Measurements from ENCODE around the gene PRELID1. TPM values are rescaled to one million over a fixed set of nuclear protein-coding genes. Genes with fewer than 3 reads are reported as not detected.
"Not testable (repeated sequence)": the region's sequence is repeated elsewhere in the genome, so short reads cannot be mapped to it uniquely, and the experiment has no call there.

Gene PRELID1
- polyA plus RNA-seq, 1 donor from 2014 or later, result 248 TPM

DNA sequence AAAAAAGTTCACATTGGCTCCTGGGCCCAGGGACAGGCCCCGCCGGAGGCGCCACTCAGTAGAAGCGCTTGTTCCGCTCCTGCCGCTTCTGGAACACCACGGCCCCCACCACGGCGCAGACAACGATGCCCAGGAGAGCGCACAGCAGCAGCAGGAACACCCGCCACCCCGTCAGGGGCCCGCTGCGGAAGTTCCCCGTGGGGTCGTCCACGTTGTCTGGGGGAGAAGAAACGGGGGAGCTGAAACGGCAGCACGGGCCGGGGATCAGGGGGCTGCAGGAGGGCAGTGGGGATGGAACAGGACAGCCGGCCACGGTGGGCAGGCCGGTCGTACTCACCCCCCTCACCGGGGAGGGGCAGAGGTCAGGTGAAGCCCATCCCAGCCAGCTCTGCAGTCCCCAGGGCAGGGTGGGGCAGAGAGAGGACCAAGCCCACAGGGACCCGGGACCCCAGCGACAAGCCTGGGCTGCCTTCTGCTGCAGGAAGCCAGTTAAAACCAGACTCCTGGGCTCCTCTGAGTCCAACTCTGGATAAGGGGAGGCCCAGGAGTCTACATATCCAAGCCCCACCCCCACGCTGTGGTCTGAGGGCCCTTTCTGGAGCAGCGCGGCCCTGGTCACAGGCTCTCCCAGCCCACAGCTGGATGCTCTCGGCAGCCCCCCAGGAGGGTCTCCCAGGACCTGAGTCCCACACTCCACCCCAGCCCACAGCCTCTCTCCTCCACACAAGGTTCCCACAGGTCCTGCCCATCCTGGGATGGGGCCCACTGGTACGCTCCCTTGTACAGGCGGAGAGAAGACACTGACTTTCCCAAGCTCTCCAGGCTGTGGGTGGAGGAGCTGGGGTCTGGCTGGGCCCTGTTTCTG is 28.7 kb downstream of the PRELID1 start:
- peaks cover 7% of the 10 kb centered on the region for H3K36me3 Mint-ChIP-seq

GRCh38 chr5:177332896-177333260 is 29.3 kb downstream of the PRELID1 start:
- Mint-ChIP-seq H3K9me3 (no peaks in the 10 kb centered on the region), H3K27ac (no peak overlapping the region), H3K4me3 (peak overlapping the region in 1 of 4 donors; percentile 70), H3K27me3 (no peaks in the 10 kb centered on the region), H3K36me3 (peaks cover 7% of the 10 kb centered on the region), H3K4me1 (peaks cover 0 to 4% (median 2%) of the 10 kb centered on the region in 3 donors)

More for the DNA sequence above, 28.7 kb downstream of the PRELID1 start:
- Mint-ChIP-seq H3K4me1 (peaks cover 0 to 4% (median 2%) of the 10 kb centered on the region in 3 donors), H3K27me3 (no peaks in the 10 kb centered on the region), H3K9me3 (no peaks in the 10 kb centered on the region), H3K27ac (peak overlapping the region in 1 of 3 donors; percentile 88), H3K4me3 (no peak overlapping the region)

- peaks cover 0 to 4% (median 2%) of the 10 kb centered on the region in 3 donors for H3K4me1 Mint-ChIP-seq
- H3K27ac Mint-ChIP-seq, result peak overlapping the region in 1 of 3 donors; percentile 84
- no peaks in the 10 kb centered on the region for H3K9me3 Mint-ChIP-seq
- H3K27me3 Mint-ChIP-seq, result no peaks in the 10 kb centered on the region
- peak overlapping the region in 1 of 4 donors; percentile 65 for H3K4me3 Mint-ChIP-seq
- H3K36me3 Mint-ChIP-seq, result peaks cover 7% of the 10 kb centered on the region
These were observed 30.0 kb downstream of the PRELID1 start for GRCh38 chr5:177333420-177334154.

DNA sequence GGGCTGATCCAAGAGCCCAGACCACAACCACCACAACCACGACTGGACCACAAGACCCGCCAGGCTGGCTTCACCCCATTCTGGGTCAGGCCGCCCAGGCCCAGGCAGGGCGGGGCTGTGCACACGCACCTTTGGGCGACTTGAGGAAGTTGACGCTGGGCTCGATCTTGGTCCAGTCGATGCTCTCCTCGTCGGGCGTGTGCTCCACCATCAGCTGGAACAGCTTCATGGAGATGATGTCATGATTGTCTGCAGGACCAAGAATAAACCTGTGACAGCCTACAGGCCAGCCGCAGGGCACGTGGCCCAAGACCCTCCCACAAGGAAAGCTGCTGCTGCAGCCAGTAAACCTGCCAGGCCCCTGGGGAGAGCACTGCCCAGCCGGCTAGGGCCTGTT is 30.6 kb downstream of the PRELID1 start:
- peak overlapping the region in 1 of 4 donors; percentile 65 for H3K4me3 Mint-ChIP-seq
- H3K36me3 Mint-ChIP-seq, result peaks cover 7% of the 10 kb centered on the region
- peaks cover 0 to 4% (median 2%) of the 10 kb centered on the region in 3 donors for H3K4me1 Mint-ChIP-seq
- no peaks in the 10 kb centered on the region for H3K9me3 Mint-ChIP-seq
- peak overlapping the region in 1 of 3 donors; percentile 84 for H3K27ac Mint-ChIP-seq
- no peaks in the 10 kb centered on the region for H3K27me3 Mint-ChIP-seq

- no peak overlapping the region for H3K4me3 Mint-ChIP-seq
These were observed 31.4 kb downstream of the PRELID1 start for GRCh38 chr5:177334781-177335700.

GRCh38 chr5:177335701-177336065 is 32.1 kb downstream of the PRELID1 start:
- H3K36me3 Mint-ChIP-seq, result peaks cover 2% of the 10 kb centered on the region
- H3K4me3 Mint-ChIP-seq, result no peak overlapping the region
- peaks cover under 1 to 13% (median 3%) of the 10 kb centered on the region in 3 donors for H3K4me1 Mint-ChIP-seq
- peak overlapping the region in 1 of 3 donors; percentile 50 for H3K27ac Mint-ChIP-seq
- H3K27me3 Mint-ChIP-seq, result no peaks in the 10 kb centered on the region
- H3K9me3 Mint-ChIP-seq, result no peaks in the 10 kb centered on the region

More at GRCh38 chr5:177334781-177335700, 31.4 kb downstream of the PRELID1 start:
- Mint-ChIP-seq H3K27ac (no peak overlapping the region), H3K36me3 (peaks cover 7% of the 10 kb centered on the region), H3K4me1 (peaks cover 2 to 12% (median 3%) of the 10 kb centered on the region in 3 donors), H3K27me3 (no peaks in the 10 kb centered on the region), H3K9me3 (no peaks in the 10 kb centered on the region)

GRCh38 chr5:177336112-177336511 is 32.5 kb downstream of the PRELID1 start:
- no peak overlapping the region for H3K4me3 Mint-ChIP-seq
- no peaks in the 10 kb centered on the region for H3K27me3 Mint-ChIP-seq
- no peaks in the 10 kb centered on the region for H3K9me3 Mint-ChIP-seq
- peaks cover 2% of the 10 kb centered on the region for H3K36me3 Mint-ChIP-seq
- peaks cover 0 to 13% (median 3%) of the 10 kb centered on the region in 3 donors for H3K4me1 Mint-ChIP-seq
- peak overlapping the region in 1 of 3 donors; percentile 50 for H3K27ac Mint-ChIP-seq

GRCh38 chr5:177336603-177337494 is 33.2 kb downstream of the PRELID1 start:
- peak overlapping the region in 1 of 3 donors; percentile 50 for H3K27ac Mint-ChIP-seq
- peaks cover 3% of the 10 kb centered on the region for H3K36me3 Mint-ChIP-seq
- no peak overlapping the region for H3K4me3 Mint-ChIP-seq

DNA sequence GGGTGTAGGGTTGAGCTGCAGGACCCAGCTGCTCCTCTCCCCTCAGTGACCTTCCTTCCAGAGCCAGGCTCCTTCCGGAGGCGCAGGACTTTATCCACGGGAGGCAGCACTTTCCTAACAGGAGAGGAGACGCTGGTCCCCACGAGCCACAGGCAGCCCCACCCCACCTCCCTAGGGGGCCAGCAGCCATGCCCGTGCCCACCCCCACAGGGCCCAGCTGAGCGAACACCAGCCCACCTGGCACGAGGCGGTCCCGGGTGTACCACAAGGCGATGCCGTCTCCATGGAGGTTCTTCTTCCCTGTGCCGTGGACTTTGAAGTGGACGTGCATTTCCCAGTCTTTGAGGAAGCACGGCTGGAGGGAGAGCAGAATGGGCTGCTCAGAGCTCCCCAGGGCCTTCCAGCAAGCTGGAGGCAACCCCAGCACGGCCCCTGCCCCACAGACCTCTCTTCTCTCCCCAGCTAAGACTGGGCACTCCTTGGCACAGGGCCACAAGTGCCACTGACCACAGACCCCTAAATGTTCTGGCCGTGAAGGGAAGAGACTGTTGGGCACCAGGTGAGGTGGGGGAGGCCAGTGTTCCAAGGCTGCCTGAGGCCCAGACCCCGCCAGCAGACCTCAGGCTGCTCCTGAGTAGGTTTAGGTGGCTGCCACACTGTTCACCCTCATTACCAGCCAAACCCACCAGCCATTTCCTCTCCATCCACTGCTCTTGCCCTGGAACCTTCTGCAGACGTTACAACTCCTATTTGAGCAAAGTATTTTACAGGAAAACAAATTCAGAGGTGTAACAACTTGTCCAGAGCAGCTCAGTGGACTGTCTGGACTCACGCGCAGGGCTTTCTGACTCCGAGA is 34.9 kb downstream of the PRELID1 start:
- Mint-ChIP-seq H3K27ac (no peak overlapping the region), H3K9me3 (no peaks in the 10 kb centered on the region), H3K36me3 (peaks cover 3% of the 10 kb centered on the region), H3K27me3 (no peaks in the 10 kb centered on the region), H3K4me3 (no peak overlapping the region), H3K4me1 (peaks cover 1 to 20% (median 3%) of the 10 kb centered on the region in 3 donors)

More at GRCh38 chr5:177336603-177337494, 33.2 kb downstream of the PRELID1 start:
- Mint-ChIP-seq H3K9me3 (no peaks in the 10 kb centered on the region), H3K27me3 (no peaks in the 10 kb centered on the region), H3K4me1 (peaks cover 0 to 17% (median 3%) of the 10 kb centered on the region in 3 donors)

DNA sequence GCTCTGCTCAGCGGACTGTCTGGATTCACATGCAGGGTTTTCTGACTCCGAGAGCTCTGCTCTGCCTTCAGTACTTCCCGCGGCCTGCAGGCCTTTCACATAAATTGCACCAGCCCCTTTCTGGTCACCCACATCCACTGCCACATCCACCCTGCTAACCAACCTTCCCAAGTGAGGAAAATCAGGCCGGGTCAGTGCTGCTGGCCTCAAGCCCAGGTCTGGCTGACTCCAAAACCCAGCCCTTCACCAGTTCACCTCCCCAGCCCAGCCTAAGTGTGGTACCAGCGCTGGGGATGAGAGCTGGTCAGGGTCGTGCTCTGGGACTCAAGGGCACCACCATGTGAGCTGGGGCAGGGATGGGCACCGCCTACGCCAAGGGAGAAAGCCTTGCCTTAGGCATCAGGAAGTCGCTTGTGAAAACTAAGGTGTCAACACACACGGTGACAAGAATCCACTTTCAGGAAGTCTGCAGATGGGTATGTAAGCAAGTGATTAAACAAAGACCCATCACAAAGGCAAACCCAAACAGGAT is 35.6 kb downstream of the PRELID1 start:
- H3K4me1 Mint-ChIP-seq, result peaks cover 4 to 18% (median 6%) of the 10 kb centered on the region in 3 donors
- H3K36me3 Mint-ChIP-seq, result peaks cover 3% of the 10 kb centered on the region
- no peak overlapping the region for H3K27ac Mint-ChIP-seq
- peak overlapping the region in 1 of 4 donors; percentile 60 for H3K4me3 Mint-ChIP-seq
- H3K9me3 Mint-ChIP-seq, result no peaks in the 10 kb centered on the region
- H3K27me3 Mint-ChIP-seq, result no peaks in the 10 kb centered on the region

GRCh38 chr5:177343000-177343399 is 39.4 kb downstream of the PRELID1 start:
- H3K36me3 Mint-ChIP-seq, H3K27ac Mint-ChIP-seq: not testable (repeated sequence)

GRCh38 chr5:177343777-177344176 is 40.2 kb downstream of the PRELID1 start:
- H3K4me1 Mint-ChIP-seq, result peaks cover 13 to 18% (median 14%) of the 10 kb centered on the region in 3 donors
- H3K4me3 Mint-ChIP-seq, result no peak overlapping the region
- H3K27ac Mint-ChIP-seq, result no peak overlapping the region
- peaks cover 2% of the 10 kb centered on the region for H3K36me3 Mint-ChIP-seq
- H3K27me3 Mint-ChIP-seq, result no peaks in the 10 kb centered on the region
- H3K9me3 Mint-ChIP-seq, result no peaks in the 10 kb centered on the region

More at GRCh38 chr5:177343000-177343399, 39.4 kb downstream of the PRELID1 start:
- peaks cover 13 to 18% (median 14%) of the 10 kb centered on the region in 3 donors for H3K4me1 Mint-ChIP-seq
- not testable (repeated sequence) for H3K9me3 Mint-ChIP-seq, H3K4me3 Mint-ChIP-seq, H3K27me3 Mint-ChIP-seq

GRCh38 chr5:177344891-177345290 is 41.3 kb downstream of the PRELID1 start:
- Mint-ChIP-seq H3K9me3 (no peaks in the 10 kb centered on the region), H3K36me3 (peaks cover 2% of the 10 kb centered on the region), H3K27me3 (no peaks in the 10 kb centered on the region), H3K27ac (no peak overlapping the region), H3K4me1 (peaks cover 22 to 24% (median 22%) of the 10 kb centered on the region in 3 donors), H3K4me3 (no peak overlapping the region)
